HepG2 (cell line): ENCODE results near the gene ZNF77. TPM values are rescaled to one million over a fixed set of nuclear protein-coding genes. Genes with fewer than 3 reads are reported as not detected.
A peak's percentile ranks its signal among the peaks of the same experiment; 100 is the strongest.

Source experiments
- ARID2 ChIP-seq: sonication (generic); formaldehyde crosslinking; IDR thresholded peaks from 2 replicates; pipeline ENCODE4 v1.8.1; 2022; ENCODE audit warnings: mild to moderate bottlenecking, missing genetic modification reagents, borderline replicate concordance
- BRF2 ChIP-seq: sonication (generic); formaldehyde crosslinking; IDR thresholded peaks from 2 replicates; pipeline ENCODE4 v1.8.1; 2022; ENCODE audit warnings: mild to moderate bottlenecking, missing genetic modification reagents
- KLF16 ChIP-seq, 2 experiments: sonication (generic) in 1 of 2; formaldehyde crosslinking in 1 of 2; IDR thresholded peaks; 2 replicates each; pipeline versions ENCODE4 v1.6.1 to v1.8.0; 2016 to 2023; ENCODE audit warnings: missing genetic modification reagents in 2 of 2, missing compliant biosample characterization in 1 of 2
- MLX ChIP-seq: IDR thresholded peaks from 2 replicates; pipeline ENCODE4 v1.6.1; 2016
- NFE2 ChIP-seq: sonication (generic); formaldehyde crosslinking; IDR thresholded peaks from 2 replicates; pipeline ENCODE4 v1.4.0; 2020; ENCODE audit warnings: missing genetic modification reagents
- RFX3 ChIP-seq: IDR thresholded peaks from 2 replicates; pipeline ENCODE4 v1.6.1; 2016; ENCODE audit warnings: missing biosample characterization, missing genetic modification reagents
- RFXAP ChIP-seq: sonication (generic); formaldehyde crosslinking; IDR thresholded peaks from 2 replicates; pipeline ENCODE4 v1.4.0; 2020; ENCODE audit warnings: missing genetic modification reagents, borderline replicate concordance
- SALL2 ChIP-seq: sonication (generic); formaldehyde crosslinking; IDR thresholded peaks from 2 replicates; pipeline ENCODE4 v1.8.1; 2023; ENCODE audit warnings: mild to moderate bottlenecking, missing genetic modification reagents, inconsistent platforms
- ZFP91 ChIP-seq: sonication (generic); formaldehyde crosslinking; IDR thresholded peaks from 2 replicates; pipeline ENCODE4 v1.9.0; 2022; ENCODE audit warnings: missing genetic modification reagents, mild to moderate bottlenecking, borderline replicate concordance
- ZNF260 ChIP-seq: sonication (generic); formaldehyde crosslinking; IDR thresholded peaks from 2 replicates; pipeline ENCODE4 v1.4.0; 2020; ENCODE audit warnings: missing genetic modification reagents, low read depth, mild to moderate bottlenecking, borderline replicate concordance
- ZNF318 ChIP-seq: sonication (generic); formaldehyde crosslinking; IDR thresholded peaks from 2 replicates; pipeline ENCODE4 v1.4.0; 2020; ENCODE audit warnings: mild to moderate bottlenecking, missing genetic modification reagents
- ZNF331 ChIP-seq: sonication (generic); formaldehyde crosslinking; IDR thresholded peaks from 2 replicates; pipeline ENCODE4 v1.4.0; 2020; ENCODE audit warnings: missing genetic modification reagents
- ZNF33A ChIP-seq: sonication (generic); formaldehyde crosslinking; IDR thresholded peaks from 2 replicates; pipeline ENCODE4 v1.5.1; 2020; ENCODE audit warnings: missing genetic modification reagents, mild to moderate bottlenecking, moderate library complexity, borderline replicate concordance
- ZNF775 ChIP-seq: sonication (generic); formaldehyde crosslinking; IDR thresholded peaks from 2 replicates; pipeline ENCODE4 v1.4.0; 2020; ENCODE audit warnings: missing genetic modification reagents, mild to moderate bottlenecking, moderate library complexity, borderline replicate concordance
- polyA plus RNA-seq, 8 experiments: library from polyadenylated mRNA; depleted of rRNA in 3 of 8; stranded (reverse) in 7 of 8; unstranded in 1 of 8; fragments of >200 nt; fragmentation: Illumina TruSeq in 4 of 8; extraction: Trizol in 4 of 8; gene quantifications; 2 replicates each; pipeline versions ENCODE4 v1.2.1 to v1.2.3, GENCODE V29; 2011 to 2016; ENCODE audit warnings: low read depth in 4 of 8, missing spikeins in 1 of 8, mixed read lengths in 1 of 8; ENCODE audit not compliant: insufficient read depth in 1 of 8
- total RNA-seq, 5 experiments: library from RNA; depleted of rRNA; stranded (reverse); fragments of >200 nt; fragmentation: Illumina TruSeq; extraction: Trizol; gene quantifications; 2 replicates each; pipeline ENCODE4 v1.2.3, GENCODE V29; 2016; ENCODE audit warnings: low read depth in 1 of 5

ZNF77 gene
- total and polyA plus RNA-seq, 2 of the 13 experiments (the other 11 are each of a cell fraction or from before 2014, with no cell fraction given) = 7.1 to 11.5 TPM

- TF ChIP-seq ZNF318 (no peak; the same call in 1 of the 2 replicates), ZNF33A (CRISPR knock-in tag) (no peak), RFXAP (CRISPR knock-in tag) (peak; percentile 76), ZNF260 (CRISPR knock-in tag) (no peak), BRF2 (CRISPR knock-in tag) (peak; percentile 82), ZFP91 (CRISPR knock-in tag) (peak; percentile 86; the same call in 1 of the 2 replicates), NFE2 (CRISPR knock-in tag) (no peak), ARID2 (CRISPR knock-in tag) (peak; percentile 75; the same call in 1 of the 2 replicates), ZNF331 (CRISPR knock-in tag) (peak; percentile 30; the same call in 1 of the 2 replicates), RFX3 (no peak), ZNF775 (CRISPR knock-in tag) (no peak), MLX (no peak), KLF16 (CRISPR knock-in tag; IDR thresholded peaks at IDR 0.05) (peak in 1 of 2 experiments; percentile 45; a peak in 1 of 4 replicates), SALL2 (CRISPR knock-in tag) (peak; percentile 58; the same call in 1 of the 2 replicates)
Measured at GRCh38 chr19:2944775-2945574, at the start of gene ZNF77 (continued).
